T-helper 2 cell (primary cell): ENCODE results near the gene NCOA1.
"Not testable (repeated sequence)": the region's sequence is repeated elsewhere in the genome, so short reads cannot be mapped to it uniquely, and the experiment has no call there.

Experiments used
- DNase-seq, 5 experiments: peaks; one replicate each; pipeline versions ENCODE4 v3.0.0 to v3.0.0-alpha.2; 2012 to 2022

Gene NCOA1

DNA sequence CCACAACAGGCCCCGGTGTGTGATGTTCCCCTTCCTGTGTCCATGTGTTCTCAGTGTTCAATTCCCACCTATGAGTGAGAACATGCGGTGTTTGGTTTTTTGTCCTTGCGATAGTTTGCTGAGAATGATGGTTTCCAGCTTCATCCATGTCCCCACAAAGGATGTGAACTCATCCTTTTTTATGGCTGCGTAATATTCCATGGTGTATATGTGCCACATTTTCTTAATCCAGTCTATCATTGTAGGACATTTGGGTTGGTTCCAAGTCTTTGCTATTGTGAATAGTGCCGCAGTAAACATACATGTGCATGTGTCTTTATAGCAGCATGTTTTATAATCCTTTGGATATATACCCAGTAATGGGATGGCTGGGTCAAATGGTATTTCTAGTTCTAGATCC lies 309.4 kb downstream of the NCOA1 start:
- DNase-seq = not testable (repeated sequence)

- not testable (repeated sequence) for DNase-seq
Observed at GRCh38 chr2:24805811-24806660, 315.0 kb downstream of the NCOA1 start.

- no peak for DNase-seq
Observed at GRCh38 chr2:24806661-24807036, 315.6 kb downstream of the NCOA1 start.

DNA sequence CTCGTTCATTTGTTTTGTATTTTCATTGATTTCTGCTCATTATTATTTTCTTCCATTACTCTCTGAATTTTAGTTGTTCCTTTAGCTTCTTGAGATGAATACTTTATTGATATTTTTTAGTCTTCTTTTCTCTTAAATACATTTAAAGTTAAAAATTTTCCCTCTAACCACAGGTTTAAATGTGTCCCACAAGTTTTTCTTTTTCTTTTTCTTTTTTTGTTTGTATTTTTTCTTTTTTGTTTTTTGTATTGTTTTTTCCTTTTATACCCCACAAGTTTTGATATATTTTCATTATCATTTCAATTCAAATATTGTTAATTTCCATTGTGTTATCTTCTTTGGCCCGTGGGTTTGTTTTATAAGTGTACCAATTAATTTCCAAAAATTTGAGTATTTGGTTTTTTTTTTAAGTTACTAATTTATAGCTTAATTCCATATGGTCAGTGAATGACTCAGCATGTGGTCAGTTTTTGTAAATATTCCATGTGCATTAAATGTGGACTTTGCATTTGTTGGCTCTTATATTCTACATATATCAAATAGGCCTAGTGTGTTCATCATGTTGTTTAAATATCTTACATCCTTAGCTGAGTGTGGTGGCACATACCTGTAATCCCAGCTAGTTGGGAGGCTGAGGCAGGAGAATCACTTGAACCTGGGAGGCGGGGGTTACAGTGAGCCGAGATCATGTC lies 318.4 kb downstream of the NCOA1 start:
- DNase-seq = no peak

- no peak for DNase-seq
Observed at GRCh38 chr2:24813691-24814137, 322.7 kb downstream of the NCOA1 start.

DNA sequence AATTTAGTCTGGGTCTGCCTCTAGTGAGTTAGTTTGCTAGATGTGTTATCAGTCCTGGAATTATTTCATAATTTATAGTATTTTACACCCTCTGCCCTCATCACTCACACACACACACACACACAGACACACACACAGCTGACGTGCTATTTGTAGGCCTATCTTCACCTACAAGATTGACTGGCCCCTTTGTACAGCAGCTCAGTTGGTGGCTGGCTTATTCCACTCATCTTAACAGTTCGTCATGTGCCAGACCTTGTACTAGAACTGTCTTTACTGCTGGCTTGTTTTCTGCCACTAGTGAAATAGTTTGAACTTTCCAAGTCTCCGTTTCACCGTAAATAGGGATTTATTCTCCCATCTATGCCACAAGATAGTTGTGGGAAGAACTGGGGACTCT lies 323.5 kb downstream of the NCOA1 start:
- no peak for DNase-seq

GRCh38 chr2:24815171-24815570 lies 324.1 kb downstream of the NCOA1 start:
- no peak for DNase-seq

DNA sequence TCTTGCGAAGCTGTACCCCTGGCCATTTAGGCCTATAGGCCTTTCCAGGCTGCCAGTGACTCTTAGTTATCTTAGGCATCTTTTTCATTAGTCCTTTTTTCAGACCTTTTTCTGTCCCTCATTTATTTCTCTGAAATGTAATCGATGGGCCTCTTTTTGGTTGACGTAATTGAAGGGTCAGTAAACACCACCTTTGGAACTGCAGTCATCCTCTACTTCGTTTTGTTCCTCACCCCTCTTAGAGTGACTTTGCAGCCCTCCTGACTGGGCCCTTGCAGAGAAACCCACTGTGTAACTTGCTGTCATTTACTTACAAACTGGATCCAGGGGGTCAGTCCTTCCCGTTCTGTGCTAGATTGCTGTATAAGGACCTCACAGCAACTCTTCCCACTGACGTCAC lies 325.4 kb downstream of the NCOA1 start:
- DNase-seq = no peak

DNA sequence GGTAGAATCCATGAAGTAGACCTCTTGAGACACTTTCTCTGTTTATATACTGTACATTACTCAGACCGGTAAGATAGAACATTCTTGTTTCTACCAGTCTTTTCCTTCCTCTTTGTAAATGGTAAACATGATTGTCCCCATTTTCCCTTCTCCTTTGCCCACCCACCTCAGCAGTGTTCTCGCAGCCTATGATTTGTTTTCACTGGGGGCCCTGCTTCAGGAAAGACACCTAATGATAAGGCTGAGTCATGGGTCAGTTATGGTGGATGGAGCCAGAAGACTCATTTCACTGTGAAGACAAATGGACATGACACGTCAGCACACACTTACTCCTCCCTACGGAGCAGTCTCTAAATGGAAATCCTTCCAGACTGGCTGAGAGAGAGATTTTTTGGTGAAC lies 325.8 kb downstream of the NCOA1 start:
- no peak for DNase-seq

GRCh38 chr2:24818721-24819167 lies 327.7 kb downstream of the NCOA1 start:
- DNase-seq = no peak

DNA sequence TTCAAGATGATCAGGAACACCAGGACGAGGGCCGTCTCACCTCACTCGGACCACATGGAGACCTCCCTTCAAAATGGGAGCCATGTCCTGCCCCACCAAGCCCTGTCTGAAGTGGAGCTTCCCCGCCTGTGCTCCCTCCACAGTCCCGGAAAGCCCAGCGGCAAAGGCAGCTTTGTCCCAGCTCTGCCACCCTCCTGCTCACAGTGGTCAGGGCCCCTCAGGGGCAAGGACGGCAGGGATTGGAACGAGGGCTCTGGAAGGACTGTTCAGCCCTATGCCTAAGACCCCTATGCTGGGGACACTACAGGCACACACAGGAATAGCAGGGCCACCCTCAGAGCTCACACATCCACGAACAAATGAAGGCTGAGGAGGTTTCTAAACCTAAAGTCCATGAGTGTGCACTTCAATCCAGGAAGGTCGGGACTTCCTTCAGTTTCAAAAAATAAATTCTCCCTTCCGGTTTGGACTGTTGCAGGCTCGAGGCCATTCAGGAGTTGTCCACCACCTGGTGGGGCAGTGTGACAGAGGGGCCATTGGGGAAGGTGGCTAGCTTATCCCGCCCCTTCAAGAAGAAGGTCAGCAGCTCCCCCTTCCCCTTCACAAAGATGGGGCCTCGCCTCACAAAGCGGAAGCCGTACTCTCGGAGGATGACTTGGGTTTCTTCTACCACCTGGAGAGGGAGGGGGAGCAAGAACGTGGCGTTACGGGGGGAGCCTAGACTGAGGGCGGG lies 328.6 kb downstream of the NCOA1 start:
- no peak for DNase-seq

DNA sequence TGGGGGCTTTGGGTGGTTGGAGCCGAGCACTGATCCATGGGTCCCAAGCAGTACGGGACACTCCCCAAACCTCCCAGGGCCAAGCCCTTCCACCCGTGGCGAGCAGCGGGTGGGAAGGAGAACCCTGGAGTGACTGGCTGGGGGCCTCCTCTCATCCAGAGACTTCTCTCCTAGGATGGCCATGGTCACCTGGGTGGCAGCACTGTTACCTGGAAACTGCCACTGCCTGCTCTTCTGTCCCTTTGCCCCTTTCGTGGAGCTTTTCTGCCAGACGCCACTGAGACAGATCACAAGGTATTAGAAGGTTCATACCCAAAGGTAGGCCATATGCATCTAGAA lies 329.1 kb downstream of the NCOA1 start:
- DNase-seq = no peak
